SK-N-SH treated with all-trans-retinoic acid at 6 μM for 48 hours (cell line): ENCODE results near the gene ARAP1.

Experiments
- ATAC-seq: fragments of 200-7000 bp; cut with Tn5 transposase; 3 replicates; pipeline ENCODE4 v1.9.1; 2020; ENCODE audit warnings: mild to moderate bottlenecking, moderate library complexity
- ARNTL ChIP-seq: fragments of 450-650 bp; formaldehyde crosslinking; IDR thresholded peaks from 2 replicates; pipeline ENCODE4 v1.5.0; 2020; ENCODE audit warnings: low read depth, mild to moderate bottlenecking, moderate library complexity, borderline replicate concordance
- BACH2 ChIP-seq: fragments of 250-450 bp; sonication (Bioruptor Pico); IDR thresholded peaks from 2 replicates; pipeline ENCODE4 v1.9.0; 2021; ENCODE audit warnings: mild to moderate bottlenecking, borderline replicate concordance
- CSDC2 ChIP-seq: fragments of 250-450 bp; sonication (Bioruptor Pico); IDR thresholded peaks from 2 replicates; pipeline ENCODE4 v1.5.0; 2020; ENCODE audit warnings: mild to moderate bottlenecking, moderate library complexity
- ESRRG ChIP-seq: fragments of 250-450 bp; sonication (Bioruptor Pico); IDR thresholded peaks from 2 replicates; pipeline ENCODE4 v1.6.1; 2021; ENCODE audit warnings: mild to moderate bottlenecking
- GLIS3 ChIP-seq: fragments of 250-450 bp; sonication (Bioruptor Pico); IDR thresholded peaks from 2 replicates; pipeline ENCODE4 v1.5.0; 2020; ENCODE audit warnings: mild to moderate bottlenecking, moderate library complexity
- ISL1 ChIP-seq: fragments of 250-450 bp; sonication (Bioruptor Pico); IDR thresholded peaks from 2 replicates; pipeline ENCODE4 v2.1.2; 2022; ENCODE audit warnings: mild to moderate bottlenecking, moderate library complexity
- OSR1 ChIP-seq: fragments of 250-450 bp; sonication (Bioruptor Pico); IDR thresholded peaks from 2 replicates; pipeline ENCODE4 v1.8.0; 2022; ENCODE audit warnings: moderate library complexity, mild to moderate bottlenecking, inconsistent platforms
- PPARA ChIP-seq: fragments of 250-450 bp; sonication (Bioruptor Pico); IDR thresholded peaks from 2 replicates; pipeline ENCODE4 v1.5.0; 2020; ENCODE audit warnings: mild to moderate bottlenecking, borderline replicate concordance
- RARB ChIP-seq: fragments of 250-450 bp; sonication (Bioruptor Pico); IDR thresholded peaks from 2 replicates; pipeline ENCODE4 v1.8.0; 2021; ENCODE audit warnings: mild to moderate bottlenecking, moderate library complexity
- SNAI2 ChIP-seq: fragments of 250-450 bp; sonication (Bioruptor Pico); IDR thresholded peaks from 2 replicates; pipeline ENCODE4 v1.5.0; 2020; ENCODE audit warnings: mild to moderate bottlenecking, moderate library complexity
- TCF4 ChIP-seq: fragments of 250-450 bp; sonication (Bioruptor Pico); IDR thresholded peaks from 2 replicates; pipeline ENCODE4 v1.8.0; 2021; ENCODE audit warnings: mild to moderate bottlenecking, moderate library complexity, borderline replicate concordance
- TOX ChIP-seq: fragments of 250-450 bp; sonication (Bioruptor Pico); IDR thresholded peaks from 2 replicates; pipeline ENCODE4 v1.8.0; 2021; ENCODE audit warnings: mild to moderate bottlenecking, moderate library complexity, borderline replicate concordance
- ZC3H10 ChIP-seq: fragments of 250-450 bp; sonication (Bioruptor Pico); IDR thresholded peaks from 2 replicates; pipeline ENCODE4 v1.5.1; 2021; ENCODE audit warnings: mild to moderate bottlenecking, moderate library complexity
- ZFP3 ChIP-seq: fragments of 250-450 bp; sonication (Bioruptor Pico); IDR thresholded peaks from 2 replicates; pipeline ENCODE4 v1.5.0; 2020; ENCODE audit warnings: mild to moderate bottlenecking, moderate library complexity
- ZNF70 ChIP-seq: fragments of 450-650 bp; formaldehyde crosslinking; IDR thresholded peaks from 2 replicates; pipeline ENCODE4 v1.5.0; 2020; ENCODE audit warnings: mild to moderate bottlenecking, moderate library complexity
- ZNF8 ChIP-seq: fragments of 450-650 bp; formaldehyde crosslinking; IDR thresholded peaks from 2 replicates; pipeline ENCODE4 v1.5.0; 2020; ENCODE audit warnings: mild to moderate bottlenecking, moderate library complexity
- TF ChIP-seq, protein P1 (sequence below): fragments of 250-450 bp; sonication (Bioruptor Pico); IDR thresholded peaks from 2 replicates; pipeline ENCODE4 v1.8.0; 2021; ENCODE audit warnings: low read depth, mild to moderate bottlenecking, moderate library complexity, borderline replicate concordance
- TF ChIP-seq, protein P2 (sequence below): fragments of 250-450 bp; sonication (Bioruptor Pico); IDR thresholded peaks from 2 replicates; pipeline ENCODE4 v1.5.0; 2020; ENCODE audit warnings: mild to moderate bottlenecking, moderate library complexity
- TF ChIP-seq, protein P3 (sequence below): fragments of 250-450 bp; sonication (Bioruptor Pico); IDR thresholded peaks from 2 replicates; pipeline ENCODE4 v1.5.1; 2021; ENCODE audit warnings: mild to moderate bottlenecking, moderate library complexity
- TF ChIP-seq, protein P4 (sequence below): fragments of 250-450 bp; sonication (Bioruptor Pico); IDR thresholded peaks from 2 replicates; pipeline ENCODE4 v1.5.1; 2020; ENCODE audit warnings: low read depth, mild to moderate bottlenecking, moderate library complexity

The ARAP1 gene

DNA sequence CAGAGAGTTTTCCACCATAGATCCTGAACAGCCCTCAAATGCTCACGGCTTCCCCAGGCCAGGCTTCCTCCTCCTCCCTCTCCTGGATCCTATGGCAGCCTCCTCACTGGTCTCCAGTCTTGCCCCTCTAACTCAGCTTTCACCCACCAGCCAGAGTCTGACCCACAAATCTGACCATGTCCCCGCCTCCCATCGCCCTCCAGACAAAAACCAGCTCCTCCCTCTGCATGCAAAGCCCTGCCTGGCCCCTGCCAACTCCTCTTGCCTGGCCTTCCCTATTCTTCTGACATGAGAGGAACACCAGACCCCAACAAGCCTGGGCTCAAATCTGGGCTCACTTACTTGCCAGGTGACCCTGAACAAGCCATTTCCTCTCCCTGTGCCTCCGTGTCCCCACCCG lies 45.6 kb downstream of the ARAP1 start (continued):
- TF ChIP-seq ZNF70 (CRISPR knock-in tag) (no peak), TCF4 (CRISPR knock-in tag) (no peak), SNAI2 (CRISPR knock-in tag) (no peak), GLIS3 (CRISPR knock-in tag) (no peak), TOX (no peak)
- TF ChIP-seq, protein P1, sequence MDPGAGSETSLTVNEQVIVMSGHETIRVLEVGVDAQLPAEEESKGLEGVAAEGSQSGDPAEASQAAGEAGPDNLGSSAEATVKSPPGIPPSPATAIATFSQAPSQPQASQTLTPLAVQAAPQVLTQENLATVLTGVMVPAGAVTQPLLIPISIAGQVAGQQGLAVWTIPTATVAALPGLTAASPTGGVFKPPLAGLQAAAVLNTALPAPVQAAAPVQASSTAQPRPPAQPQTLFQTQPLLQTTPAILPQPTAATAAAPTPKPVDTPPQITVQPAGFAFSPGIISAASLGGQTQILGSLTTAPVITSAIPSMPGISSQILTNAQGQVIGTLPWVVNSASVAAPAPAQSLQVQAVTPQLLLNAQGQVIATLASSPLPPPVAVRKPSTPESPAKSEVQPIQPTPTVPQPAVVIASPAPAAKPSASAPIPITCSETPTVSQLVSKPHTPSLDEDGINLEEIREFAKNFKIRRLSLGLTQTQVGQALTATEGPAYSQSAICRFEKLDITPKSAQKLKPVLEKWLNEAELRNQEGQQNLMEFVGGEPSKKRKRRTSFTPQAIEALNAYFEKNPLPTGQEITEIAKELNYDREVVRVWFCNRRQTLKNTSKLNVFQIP (CRISPR knock-in tag) = no peak
- TF ChIP-seq, protein P2, sequence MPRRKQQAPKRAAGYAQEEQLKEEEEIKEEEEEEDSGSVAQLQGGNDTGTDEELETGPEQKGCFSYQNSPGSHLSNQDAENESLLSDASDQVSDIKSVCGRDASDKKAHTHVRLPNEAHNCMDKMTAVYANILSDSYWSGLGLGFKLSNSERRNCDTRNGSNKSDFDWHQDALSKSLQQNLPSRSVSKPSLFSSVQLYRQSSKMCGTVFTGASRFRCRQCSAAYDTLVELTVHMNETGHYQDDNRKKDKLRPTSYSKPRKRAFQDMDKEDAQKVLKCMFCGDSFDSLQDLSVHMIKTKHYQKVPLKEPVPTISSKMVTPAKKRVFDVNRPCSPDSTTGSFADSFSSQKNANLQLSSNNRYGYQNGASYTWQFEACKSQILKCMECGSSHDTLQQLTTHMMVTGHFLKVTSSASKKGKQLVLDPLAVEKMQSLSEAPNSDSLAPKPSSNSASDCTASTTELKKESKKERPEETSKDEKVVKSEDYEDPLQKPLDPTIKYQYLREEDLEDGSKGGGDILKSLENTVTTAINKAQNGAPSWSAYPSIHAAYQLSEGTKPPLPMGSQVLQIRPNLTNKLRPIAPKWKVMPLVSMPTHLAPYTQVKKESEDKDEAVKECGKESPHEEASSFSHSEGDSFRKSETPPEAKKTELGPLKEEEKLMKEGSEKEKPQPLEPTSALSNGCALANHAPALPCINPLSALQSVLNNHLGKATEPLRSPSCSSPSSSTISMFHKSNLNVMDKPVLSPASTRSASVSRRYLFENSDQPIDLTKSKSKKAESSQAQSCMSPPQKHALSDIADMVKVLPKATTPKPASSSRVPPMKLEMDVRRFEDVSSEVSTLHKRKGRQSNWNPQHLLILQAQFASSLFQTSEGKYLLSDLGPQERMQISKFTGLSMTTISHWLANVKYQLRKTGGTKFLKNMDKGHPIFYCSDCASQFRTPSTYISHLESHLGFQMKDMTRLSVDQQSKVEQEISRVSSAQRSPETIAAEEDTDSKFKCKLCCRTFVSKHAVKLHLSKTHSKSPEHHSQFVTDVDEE = no peak
- TF ChIP-seq, all 23 proteins: peak for 0

DNA sequence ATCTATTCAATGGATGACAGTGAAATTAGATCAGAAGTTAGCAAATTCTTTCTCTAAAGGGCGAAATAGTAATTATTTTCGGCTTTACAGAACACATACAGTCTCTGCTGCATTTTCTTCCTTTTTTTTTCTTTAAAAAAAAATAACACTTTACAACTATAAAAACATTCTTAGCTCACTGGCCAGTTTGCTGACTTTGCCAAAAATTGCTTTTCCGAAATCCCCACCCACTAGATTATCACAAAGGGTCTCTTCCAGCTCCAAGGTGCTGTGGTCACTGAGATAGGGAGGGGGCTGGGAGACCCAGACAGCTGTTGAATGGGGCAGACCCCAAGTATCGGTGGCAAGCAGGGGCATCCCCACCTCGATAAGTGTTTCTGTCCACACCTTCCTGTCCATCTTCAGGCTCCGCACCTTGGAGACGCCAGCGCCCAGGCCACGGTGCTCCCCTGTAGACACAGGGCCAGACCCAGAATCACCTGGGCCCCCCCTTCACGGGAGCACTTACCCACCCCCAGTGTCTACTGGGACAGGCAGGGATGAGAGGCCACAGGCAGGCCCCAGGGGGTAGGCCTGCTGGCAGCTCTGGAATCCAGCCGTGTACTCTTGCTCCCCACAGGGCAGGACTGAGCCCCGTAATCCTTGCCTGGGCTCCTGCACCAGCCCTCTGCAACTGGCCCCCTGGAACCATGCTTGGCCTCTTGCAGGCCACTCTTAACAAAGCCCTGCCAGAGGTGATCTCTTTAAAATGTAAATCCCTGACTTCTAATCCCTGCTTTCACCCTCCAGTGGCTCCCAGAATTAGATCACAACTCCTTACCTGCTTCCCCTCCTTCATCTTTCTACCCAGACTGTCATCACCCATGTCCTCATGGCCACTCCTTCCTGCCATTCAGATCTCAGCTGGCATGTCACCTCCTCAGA lies 46.5 kb downstream of the ARAP1 start:
- TF ChIP-seq ZNF8 (CRISPR knock-in tag) (no peak), PPARA (CRISPR knock-in tag) (no peak), ISL1 (CRISPR knock-in tag) (no peak), ZFP3 (no peak), ZC3H10 (no peak), ARNTL (CRISPR knock-in tag) (no peak), CSDC2 (CRISPR knock-in tag) (no peak), ESRRG (CRISPR knock-in tag) (no peak), ZNF70 (CRISPR knock-in tag) (no peak), BACH2 (no peak), RARB (CRISPR knock-in tag) (no peak), TOX (no peak)
- TF ChIP-seq, protein P3, sequence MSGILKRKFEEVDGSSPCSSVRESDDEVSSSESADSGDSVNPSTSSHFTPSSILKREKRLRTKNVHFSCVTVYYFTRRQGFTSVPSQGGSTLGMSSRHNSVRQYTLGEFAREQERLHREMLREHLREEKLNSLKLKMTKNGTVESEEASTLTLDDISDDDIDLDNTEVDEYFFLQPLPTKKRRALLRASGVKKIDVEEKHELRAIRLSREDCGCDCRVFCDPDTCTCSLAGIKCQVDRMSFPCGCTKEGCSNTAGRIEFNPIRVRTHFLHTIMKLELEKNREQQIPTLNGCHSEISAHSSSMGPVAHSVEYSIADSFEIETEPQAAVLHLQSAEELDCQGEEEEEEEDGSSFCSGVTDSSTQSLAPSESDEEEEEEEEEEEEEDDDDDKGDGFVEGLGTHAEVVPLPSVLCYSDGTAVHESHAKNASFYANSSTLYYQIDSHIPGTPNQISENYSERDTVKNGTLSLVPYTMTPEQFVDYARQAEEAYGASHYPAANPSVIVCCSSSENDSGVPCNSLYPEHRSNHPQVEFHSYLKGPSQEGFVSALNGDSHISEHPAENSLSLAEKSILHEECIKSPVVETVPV (CRISPR knock-in tag) = no peak
- TF ChIP-seq, protein P4, sequence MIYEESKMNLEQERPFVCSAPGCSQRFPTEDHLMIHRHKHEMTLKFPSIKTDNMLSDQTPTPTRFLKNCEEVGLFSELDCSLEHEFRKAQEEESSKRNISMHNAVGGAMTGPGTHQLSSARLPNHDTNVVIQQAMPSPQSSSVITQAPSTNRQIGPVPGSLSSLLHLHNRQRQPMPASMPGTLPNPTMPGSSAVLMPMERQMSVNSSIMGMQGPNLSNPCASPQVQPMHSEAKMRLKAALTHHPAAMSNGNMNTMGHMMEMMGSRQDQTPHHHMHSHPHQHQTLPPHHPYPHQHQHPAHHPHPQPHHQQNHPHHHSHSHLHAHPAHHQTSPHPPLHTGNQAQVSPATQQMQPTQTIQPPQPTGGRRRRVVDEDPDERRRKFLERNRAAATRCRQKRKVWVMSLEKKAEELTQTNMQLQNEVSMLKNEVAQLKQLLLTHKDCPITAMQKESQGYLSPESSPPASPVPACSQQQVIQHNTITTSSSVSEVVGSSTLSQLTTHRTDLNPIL (CRISPR knock-in tag) = no peak
- no peak for ATAC-seq

DNA sequence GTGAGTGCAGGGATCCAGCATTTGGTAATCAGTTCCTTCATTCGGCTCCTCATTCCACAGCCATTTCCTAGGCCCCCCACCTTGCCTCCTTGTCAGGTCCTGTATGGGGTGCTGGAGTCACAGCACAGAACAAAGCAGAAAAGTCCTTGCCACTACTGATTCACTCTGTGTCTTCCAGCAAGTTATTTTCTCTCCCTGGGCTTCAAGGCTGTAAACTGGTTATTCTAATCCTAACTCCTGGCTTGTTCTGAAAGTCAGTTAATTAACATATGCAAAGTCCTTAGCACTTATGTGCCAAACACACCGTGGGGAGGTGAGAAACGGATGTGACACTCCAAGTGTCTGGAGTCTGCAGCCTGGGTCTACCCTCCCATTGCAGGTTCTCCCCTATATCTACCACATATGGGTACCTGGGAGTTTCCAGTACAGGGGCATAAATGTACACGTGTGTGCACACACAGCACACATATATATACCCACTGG lies 47.4 kb downstream of the ARAP1 start:
- no peak for ATAC-seq
- no peak for TF ChIP-seq OSR1 (CRISPR knock-in tag)

DNA sequence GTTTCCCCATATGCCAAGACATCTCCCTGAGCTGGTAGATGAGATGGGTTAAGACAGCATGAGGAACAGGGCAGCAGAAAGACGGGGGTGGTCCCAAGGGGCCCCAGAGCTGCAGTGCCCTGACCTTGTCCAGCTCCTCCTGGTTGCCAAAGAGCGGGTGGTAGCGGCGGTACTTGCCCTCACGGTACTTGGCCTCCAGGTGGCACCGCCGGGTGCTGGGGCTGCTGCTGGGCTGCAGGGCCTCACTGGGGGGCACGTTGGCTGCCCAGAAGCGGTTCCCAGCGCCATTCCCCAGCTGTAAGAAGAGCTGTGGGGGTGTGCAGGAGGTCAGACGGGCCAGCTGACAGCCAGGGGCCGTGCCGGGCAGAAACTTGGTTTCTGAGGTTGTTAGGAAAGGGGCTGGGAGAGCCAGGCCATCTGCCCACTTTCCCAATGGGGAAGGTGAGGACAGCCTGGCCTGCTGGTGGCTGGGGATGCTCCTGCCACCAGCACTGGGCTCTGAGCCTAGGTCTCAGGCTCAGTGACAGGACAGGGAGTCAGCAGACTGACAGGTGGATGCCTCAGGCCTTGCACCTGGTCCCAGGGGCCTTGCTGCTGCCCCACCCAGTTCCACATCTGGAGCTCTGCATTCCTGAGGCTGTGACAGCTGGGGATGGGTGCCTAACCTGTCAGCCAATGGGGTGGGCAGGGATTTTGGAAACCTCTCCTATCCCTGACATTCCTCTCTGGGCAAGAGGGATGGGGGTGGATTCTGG lies 48.0 kb downstream of the ARAP1 start:
- TF ChIP-seq OSR1 (CRISPR knock-in tag) = no peak
- no peak for ATAC-seq
